Measurements from ENCODE around the gene BAAT.

Gene BAAT

DNA sequence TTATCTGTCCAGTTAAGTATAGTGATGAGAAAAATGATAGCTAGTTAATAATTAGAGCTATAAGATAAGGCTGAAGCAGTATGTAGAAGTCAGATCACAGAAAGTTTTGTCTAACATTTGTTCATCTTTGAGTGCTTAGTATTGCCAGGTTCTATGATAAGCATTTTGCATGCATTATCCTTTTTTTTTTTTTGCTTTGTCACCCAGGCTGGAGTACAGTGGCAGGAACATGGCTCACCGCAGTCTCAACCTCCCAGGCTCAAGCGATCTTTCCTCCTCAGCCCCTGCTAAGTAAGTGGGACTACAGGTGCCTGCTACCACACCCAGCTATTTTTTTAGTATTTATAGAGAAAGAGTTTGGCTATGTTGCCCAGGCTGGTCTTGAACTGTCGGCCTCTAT is 17.5 kb downstream of the BAAT start:
- Histone ChIP-seq H3K9me3 (ENCODE audit: control insufficient read depth in 5 of 5, low read length in 5 of 5) (peaks cover 0 to 2% (median 0%) of the 10 kb centered on the region in 5 donors), H3K4me3 (ENCODE audit: low read depth in 1 of 5, low read length in 5 of 5) (no peak overlapping the region), H3K27me3 (ENCODE audit: control insufficient read depth in 5 of 5, insufficient read depth in 4 of 5, low read length in 5 of 5) (no peaks in the 10 kb centered on the region), H3K27ac (ENCODE audit: low read depth, low read length) (no peak overlapping the region), H3K36me3 (ENCODE audit: control insufficient read depth in 5 of 5, insufficient read depth in 5 of 5, low read length in 5 of 5) (no peaks in the 10 kb centered on the region), H3K9ac (ENCODE audit: low read length in 5 of 5) (no peak overlapping the region), H3K4me1 (ENCODE audit: control insufficient read depth in 5 of 5, insufficient read depth in 5 of 5, low read length in 5 of 5) (no peaks in the 10 kb centered on the region)

DNA sequence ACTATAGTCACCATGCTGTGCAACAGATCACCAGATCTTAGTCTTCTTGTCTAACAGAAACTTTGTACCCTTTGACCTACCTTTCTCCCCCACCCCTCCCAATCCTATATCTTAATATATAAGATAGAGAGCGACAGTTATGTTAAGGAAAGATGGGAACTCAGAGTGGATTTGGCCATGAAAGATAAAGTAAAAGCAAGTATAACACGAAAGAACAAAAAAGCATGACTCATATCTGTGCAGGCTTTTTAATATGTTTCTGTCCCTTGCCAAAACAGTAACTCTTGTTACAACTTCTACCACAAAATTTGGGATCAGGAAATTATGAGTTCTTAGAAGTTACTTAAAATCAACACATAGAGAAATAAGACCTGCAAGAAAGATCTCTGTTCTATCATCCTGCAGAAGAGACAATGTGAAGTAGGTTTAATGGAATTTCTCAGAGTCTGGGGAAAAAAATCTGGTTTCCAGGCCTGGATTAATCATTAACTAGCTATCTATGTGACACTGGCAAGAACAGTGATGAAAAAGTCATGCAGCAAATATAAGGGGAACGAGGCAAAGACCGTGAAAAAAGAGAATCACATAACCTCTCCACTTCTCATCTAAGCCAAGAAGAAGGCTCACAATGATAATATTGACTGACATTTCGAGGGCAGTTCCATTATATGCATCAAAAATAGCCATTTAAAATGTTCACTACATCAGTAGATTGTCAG is 18.6 kb downstream of the BAAT start:
- Histone ChIP-seq H3K4me1 (ENCODE audit: control insufficient read depth in 5 of 5, insufficient read depth in 5 of 5, low read length in 5 of 5) (no peaks in the 10 kb centered on the region), H3K27me3 (ENCODE audit: control insufficient read depth in 5 of 5, insufficient read depth in 4 of 5, low read length in 5 of 5) (no peaks in the 10 kb centered on the region), H3K9me3 (ENCODE audit: control insufficient read depth in 5 of 5, low read length in 5 of 5) (no peaks in the 10 kb centered on the region), H3K36me3 (ENCODE audit: control insufficient read depth in 5 of 5, insufficient read depth in 5 of 5, low read length in 5 of 5) (no peaks in the 10 kb centered on the region), H3K4me3 (ENCODE audit: low read depth in 1 of 5, low read length in 5 of 5) (no peak overlapping the region), H3K27ac (ENCODE audit: low read depth, low read length) (no peak overlapping the region), H3K9ac (ENCODE audit: low read length in 5 of 5) (no peak overlapping the region)

DNA sequence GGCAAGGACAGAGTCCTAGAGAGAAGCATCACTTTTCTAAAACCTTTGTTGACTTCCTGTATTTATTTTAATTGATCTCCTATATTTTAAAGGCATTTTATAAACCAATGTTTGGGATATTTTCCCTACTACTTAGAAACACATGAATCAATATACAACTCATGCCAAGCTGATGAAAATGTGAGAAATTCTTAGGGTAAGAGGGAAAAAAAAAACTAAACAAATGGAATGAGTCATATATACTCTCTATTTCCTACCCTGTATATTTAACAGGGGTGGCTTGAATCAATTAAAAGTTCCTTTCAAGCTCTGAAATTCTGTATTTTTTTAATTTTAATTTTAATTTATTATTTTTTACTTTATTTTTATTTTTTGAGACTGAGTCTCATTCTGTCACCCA is 19.6 kb downstream of the BAAT start:
- Histone ChIP-seq H3K9me3 (ENCODE audit: control insufficient read depth in 5 of 5, low read length in 5 of 5) (no peaks in the 10 kb centered on the region), H3K4me3 (ENCODE audit: low read depth in 1 of 5, low read length in 5 of 5) (no peak overlapping the region), H3K27me3 (ENCODE audit: control insufficient read depth in 5 of 5, insufficient read depth in 4 of 5, low read length in 5 of 5) (no peaks in the 10 kb centered on the region), H3K36me3 (ENCODE audit: control insufficient read depth in 5 of 5, insufficient read depth in 5 of 5, low read length in 5 of 5) (no peaks in the 10 kb centered on the region), H3K4me1 (ENCODE audit: control insufficient read depth in 5 of 5, insufficient read depth in 5 of 5, low read length in 5 of 5) (no peaks in the 10 kb centered on the region), H3K27ac (ENCODE audit: low read depth, low read length) (no peak overlapping the region), H3K9ac (ENCODE audit: low read length in 5 of 5) (no peak overlapping the region)

DNA sequence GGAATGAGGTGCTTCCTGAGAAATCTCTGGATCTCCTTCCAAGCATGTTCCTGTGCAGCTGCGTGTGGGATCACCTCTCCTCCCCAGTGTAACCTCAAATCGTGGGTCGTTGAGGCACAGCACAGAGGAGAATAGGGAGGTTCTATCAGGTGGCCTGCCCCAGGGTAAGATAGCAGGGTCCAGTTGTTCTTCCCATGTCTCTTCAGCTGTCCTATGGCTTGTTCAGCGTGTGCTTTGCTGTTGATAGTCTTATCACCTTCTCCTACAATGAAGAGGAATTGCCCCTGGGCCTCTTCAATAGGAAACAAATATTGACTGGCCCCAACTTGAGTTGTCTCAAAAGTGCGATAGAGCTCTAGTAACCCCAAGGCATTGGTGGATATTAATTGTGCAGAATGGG is 22.4 kb downstream of the BAAT start:
- H3K4me3 ChIP-seq (ENCODE audit: low read depth in 1 of 5, low read length in 5 of 5) = no peak overlapping the region
- no peak overlapping the region for H3K9ac ChIP-seq (ENCODE audit: low read length in 5 of 5)
- H3K9me3 ChIP-seq (ENCODE audit: control insufficient read depth in 5 of 5, low read length in 5 of 5) = no peaks in the 10 kb centered on the region
- no peak overlapping the region for H3K27ac ChIP-seq (ENCODE audit: low read depth, low read length)
- no peaks in the 10 kb centered on the region for H3K27me3 ChIP-seq (ENCODE audit: control insufficient read depth in 5 of 5, insufficient read depth in 4 of 5, low read length in 5 of 5)
- no peaks in the 10 kb centered on the region for H3K36me3 ChIP-seq (ENCODE audit: control insufficient read depth in 5 of 5, insufficient read depth in 5 of 5, low read length in 5 of 5)
- H3K4me1 ChIP-seq (ENCODE audit: control insufficient read depth in 5 of 5, insufficient read depth in 5 of 5, low read length in 5 of 5) = no peaks in the 10 kb centered on the region

DNA sequence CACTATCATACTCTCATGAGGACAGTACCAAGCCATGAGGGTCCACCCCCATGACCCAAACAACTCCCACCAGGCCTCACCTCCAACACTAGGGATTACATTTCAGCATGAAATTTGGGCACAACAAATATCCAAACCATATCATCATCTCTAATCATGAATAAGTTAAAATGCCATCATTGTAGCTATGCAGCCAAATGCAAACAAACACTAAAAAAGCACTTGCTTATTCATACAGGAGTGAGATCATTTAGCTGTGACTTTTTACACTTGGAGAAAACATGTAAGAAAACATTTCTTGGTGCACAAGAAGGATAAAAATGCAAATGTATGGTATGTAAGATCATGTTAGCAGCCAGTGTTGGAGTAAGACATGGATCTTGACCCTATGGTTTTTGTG is 24.2 kb downstream of the BAAT start:
- no peaks in the 10 kb centered on the region for H3K4me1 ChIP-seq (ENCODE audit: control insufficient read depth in 5 of 5, insufficient read depth in 5 of 5, low read length in 5 of 5)

DNA sequence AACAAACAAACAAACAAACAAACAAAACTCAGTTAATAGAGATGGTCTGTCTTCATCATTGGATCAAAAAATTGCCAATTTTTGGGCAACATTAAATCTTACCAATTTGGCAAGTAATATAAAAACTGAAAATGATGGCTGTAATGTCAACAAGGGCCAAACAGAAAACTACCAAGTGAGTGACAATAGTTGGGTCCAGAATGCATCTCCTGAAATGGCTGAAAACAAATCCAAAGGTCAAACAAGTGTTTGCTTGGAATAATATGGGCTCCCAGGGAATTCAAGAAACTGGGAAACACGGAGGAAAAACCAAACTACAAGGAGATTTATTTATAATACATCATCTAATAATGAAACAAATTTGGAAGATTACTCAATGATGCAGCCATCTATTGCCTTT is 25.1 kb downstream of the BAAT start:
- Histone ChIP-seq H3K9me3 (ENCODE audit: control insufficient read depth in 5 of 5, low read length in 5 of 5) (no peaks in the 10 kb centered on the region), H3K27ac (ENCODE audit: low read depth, low read length) (no peak overlapping the region), H3K27me3 (ENCODE audit: control insufficient read depth in 5 of 5, insufficient read depth in 4 of 5, low read length in 5 of 5) (no peaks in the 10 kb centered on the region), H3K4me1 (ENCODE audit: control insufficient read depth in 5 of 5, insufficient read depth in 5 of 5, low read length in 5 of 5) (no peaks in the 10 kb centered on the region), H3K36me3 (ENCODE audit: control insufficient read depth in 5 of 5, insufficient read depth in 5 of 5, low read length in 5 of 5) (no peaks in the 10 kb centered on the region), H3K9ac (ENCODE audit: low read length in 5 of 5) (no peak overlapping the region), H3K4me3 (ENCODE audit: low read depth in 1 of 5, low read length in 5 of 5) (no peak overlapping the region)

More for the DNA sequence above, 24.2 kb downstream of the BAAT start:
- H3K9ac ChIP-seq (ENCODE audit: low read length in 5 of 5) = no peak overlapping the region
- no peak overlapping the region for H3K27ac ChIP-seq (ENCODE audit: low read depth, low read length)
- H3K4me3 ChIP-seq (ENCODE audit: low read depth in 1 of 5, low read length in 5 of 5) = no peak overlapping the region
- H3K9me3 ChIP-seq (ENCODE audit: control insufficient read depth in 5 of 5, low read length in 5 of 5) = no peaks in the 10 kb centered on the region
- H3K27me3 ChIP-seq (ENCODE audit: control insufficient read depth in 5 of 5, insufficient read depth in 4 of 5, low read length in 5 of 5) = no peaks in the 10 kb centered on the region
- no peaks in the 10 kb centered on the region for H3K36me3 ChIP-seq (ENCODE audit: control insufficient read depth in 5 of 5, insufficient read depth in 5 of 5, low read length in 5 of 5)

DNA sequence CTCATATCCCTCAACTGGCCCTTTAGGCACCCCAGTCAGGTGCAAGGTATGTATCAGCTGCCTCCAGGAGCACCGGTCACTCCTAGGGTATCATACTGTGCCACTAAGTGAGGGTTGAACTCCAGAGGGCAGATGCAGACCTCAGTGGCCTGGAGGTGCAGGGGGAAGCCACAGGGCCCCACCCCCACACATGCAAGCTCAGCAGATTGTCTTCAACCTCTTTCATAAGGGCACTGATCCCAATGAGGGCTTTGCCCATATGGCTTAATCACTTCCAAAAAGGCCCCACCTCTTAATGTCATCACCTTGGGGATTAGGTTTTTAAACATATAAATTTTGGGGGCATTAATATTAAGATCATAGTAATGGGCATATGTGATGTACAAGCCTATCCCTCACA is 28.2 kb downstream of the BAAT start:
- no peaks in the 10 kb centered on the region for H3K4me1 ChIP-seq (ENCODE audit: control insufficient read depth in 5 of 5, insufficient read depth in 5 of 5, low read length in 5 of 5)
- H3K27me3 ChIP-seq (ENCODE audit: control insufficient read depth in 5 of 5, insufficient read depth in 4 of 5, low read length in 5 of 5) = no peaks in the 10 kb centered on the region
- no peaks in the 10 kb centered on the region for H3K9me3 ChIP-seq (ENCODE audit: control insufficient read depth in 5 of 5, low read length in 5 of 5)
- no peak overlapping the region for H3K27ac ChIP-seq (ENCODE audit: low read depth, low read length)
- no peak overlapping the region for H3K9ac ChIP-seq (ENCODE audit: low read length in 5 of 5)
- H3K4me3 ChIP-seq (ENCODE audit: low read depth in 1 of 5, low read length in 5 of 5) = no peak overlapping the region
- H3K36me3 ChIP-seq (ENCODE audit: control insufficient read depth in 5 of 5, insufficient read depth in 5 of 5, low read length in 5 of 5) = no peaks in the 10 kb centered on the region

DNA sequence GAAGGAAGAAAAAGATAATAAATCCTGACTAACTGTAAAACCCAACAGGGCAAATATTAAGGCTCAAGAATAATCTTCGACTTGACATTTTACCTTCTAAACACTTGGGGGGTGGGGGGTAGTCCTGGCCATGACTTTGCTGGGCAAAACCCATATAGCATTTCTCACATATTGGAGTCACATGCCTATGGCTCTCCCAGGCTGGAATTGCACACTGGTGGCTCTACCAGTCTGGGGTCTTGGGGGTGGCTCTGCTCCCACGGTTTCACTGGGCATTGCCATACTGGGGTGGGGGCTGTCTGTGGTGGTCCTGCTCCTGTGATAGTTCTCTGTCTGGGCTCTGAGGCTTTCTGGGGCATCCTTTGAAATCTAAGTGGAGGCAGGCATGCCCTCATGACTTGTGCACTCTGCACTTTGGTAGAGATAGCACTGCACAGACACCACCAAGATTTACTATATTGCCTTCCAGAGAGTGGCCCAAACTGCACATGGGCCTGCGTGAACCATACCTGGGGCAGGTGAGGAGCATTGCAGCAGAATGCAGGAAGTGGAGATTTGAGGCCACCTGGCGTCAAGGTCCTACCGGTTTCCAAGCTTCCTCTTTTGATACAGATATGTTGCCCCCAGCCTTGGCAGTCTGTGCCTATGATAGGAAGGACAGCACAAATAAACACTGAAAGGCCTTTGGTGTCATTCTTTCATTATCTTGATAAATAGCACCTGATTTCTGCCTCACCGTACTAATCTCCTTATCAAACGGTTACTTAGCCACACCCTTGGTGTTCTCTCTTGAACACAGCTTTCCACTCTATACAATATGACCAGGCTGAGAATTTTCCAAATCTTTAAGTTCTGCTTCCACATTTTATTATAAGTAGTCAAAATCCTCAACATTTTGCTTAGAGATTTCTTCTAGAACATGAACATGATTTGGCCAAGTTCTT is 29.8 kb downstream of the BAAT start:
- Histone ChIP-seq H3K27me3 (ENCODE audit: control insufficient read depth in 5 of 5, insufficient read depth in 4 of 5, low read length in 5 of 5) (no peaks in the 10 kb centered on the region), H3K9ac (ENCODE audit: low read length in 5 of 5) (no peak overlapping the region), H3K9me3 (ENCODE audit: control insufficient read depth in 5 of 5, low read length in 5 of 5) (no peaks in the 10 kb centered on the region), H3K4me3 (ENCODE audit: low read depth in 1 of 5, low read length in 5 of 5) (no peak overlapping the region), H3K36me3 (ENCODE audit: control insufficient read depth in 5 of 5, insufficient read depth in 5 of 5, low read length in 5 of 5) (no peaks in the 10 kb centered on the region), H3K4me1 (ENCODE audit: control insufficient read depth in 5 of 5, insufficient read depth in 5 of 5, low read length in 5 of 5) (no peaks in the 10 kb centered on the region), H3K27ac (ENCODE audit: low read depth, low read length) (no peak overlapping the region)

DNA sequence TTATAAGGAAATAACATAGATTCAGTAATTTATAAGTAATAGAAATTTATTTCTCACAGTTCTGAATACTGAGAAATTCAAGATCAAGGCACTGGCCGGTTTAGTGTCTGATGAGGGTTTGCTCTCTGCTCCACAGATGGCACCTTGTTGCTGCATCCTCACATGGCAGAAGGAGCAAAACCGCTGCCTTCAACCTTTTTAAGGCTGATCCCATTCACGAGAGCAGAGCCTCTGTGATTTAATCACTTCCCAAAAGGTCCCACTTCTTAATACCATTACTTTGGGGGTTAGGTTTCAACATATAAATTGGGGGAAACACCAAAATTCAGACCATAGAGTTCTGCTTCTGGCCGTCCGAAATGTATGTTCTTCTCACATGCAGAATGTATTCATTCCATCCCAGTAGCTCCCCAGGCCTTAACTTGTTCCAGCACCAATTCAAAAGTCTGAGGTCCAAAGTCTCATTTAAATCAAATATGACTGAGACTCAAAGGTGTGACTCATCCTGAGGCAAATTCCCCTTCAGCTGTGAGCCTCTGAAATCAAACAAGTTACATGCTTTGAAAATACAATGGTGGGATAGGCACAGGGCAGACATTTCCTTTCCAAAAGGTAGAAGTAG is 30.6 kb downstream of the BAAT start:
- H3K4me1 ChIP-seq (ENCODE audit: control insufficient read depth in 5 of 5, insufficient read depth in 5 of 5, low read length in 5 of 5) = no peaks in the 10 kb centered on the region
- H3K9ac ChIP-seq (ENCODE audit: low read length in 5 of 5) = no peak overlapping the region
- no peak overlapping the region for H3K27ac ChIP-seq (ENCODE audit: low read depth, low read length)
- H3K4me3 ChIP-seq (ENCODE audit: low read depth in 1 of 5, low read length in 5 of 5) = no peak overlapping the region
- H3K9me3 ChIP-seq (ENCODE audit: control insufficient read depth in 5 of 5, low read length in 5 of 5) = no peaks in the 10 kb centered on the region
- no peaks in the 10 kb centered on the region for H3K36me3 ChIP-seq (ENCODE audit: control insufficient read depth in 5 of 5, insufficient read depth in 5 of 5, low read length in 5 of 5)
- no peaks in the 10 kb centered on the region for H3K27me3 ChIP-seq (ENCODE audit: control insufficient read depth in 5 of 5, insufficient read depth in 4 of 5, low read length in 5 of 5)

DNA sequence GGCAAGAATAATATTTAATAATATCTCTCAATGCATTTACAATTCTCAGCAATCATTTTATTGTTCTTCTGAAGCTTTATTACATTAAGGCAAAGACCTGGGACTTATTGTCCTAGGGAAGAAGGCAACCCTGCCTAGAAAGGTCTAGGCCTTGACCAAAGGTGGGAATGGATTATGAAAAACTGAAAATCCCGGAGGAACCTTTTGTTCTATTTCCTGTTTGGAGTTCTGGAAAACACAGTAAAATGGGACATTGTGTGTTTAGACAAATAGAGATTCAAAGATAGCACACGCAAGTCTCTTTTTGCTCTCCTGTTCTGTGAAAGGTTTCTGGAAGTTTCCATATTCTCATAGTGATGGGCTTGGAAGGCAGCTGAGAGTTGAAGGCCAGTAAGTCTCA is 31.1 kb downstream of the BAAT start:
- no peaks in the 10 kb centered on the region for H3K9me3 ChIP-seq (ENCODE audit: control insufficient read depth in 5 of 5, low read length in 5 of 5)
- no peak overlapping the region for H3K27ac ChIP-seq (ENCODE audit: low read depth, low read length)
- no peaks in the 10 kb centered on the region for H3K4me1 ChIP-seq (ENCODE audit: control insufficient read depth in 5 of 5, insufficient read depth in 5 of 5, low read length in 5 of 5)
- no peak overlapping the region for H3K9ac ChIP-seq (ENCODE audit: low read length in 5 of 5)
- H3K4me3 ChIP-seq (ENCODE audit: low read depth in 1 of 5, low read length in 5 of 5) = no peak overlapping the region
- no peaks in the 10 kb centered on the region for H3K27me3 ChIP-seq (ENCODE audit: control insufficient read depth in 5 of 5, insufficient read depth in 4 of 5, low read length in 5 of 5)
- H3K36me3 ChIP-seq (ENCODE audit: control insufficient read depth in 5 of 5, insufficient read depth in 5 of 5, low read length in 5 of 5) = no peaks in the 10 kb centered on the region

Data from subcutaneous abdominal adipose tissue (tissue), 5 donors.